Gastroesophageal sphincter (tissue), 3 donors: ENCODE data around the gene JARID2.
"Not testable (repeated sequence)": the region's sequence is repeated elsewhere in the genome, so short reads cannot be mapped to it uniquely, and the experiment has no call there.

ENCODE experiments used
- EP300 ChIP-seq: sonication (generic); formaldehyde crosslinking; IDR thresholded peaks from one replicate; pipeline ENCODE4 v1.6.1; 2017; ENCODE audit warnings: antibody characterized with exemption, mild to moderate bottlenecking
- POLR2A ChIP-seq, 2 donors: fragments of 450-650 bp; IDR thresholded peaks; one replicate each; pipeline ENCODE4 v1.6.1; 2017; ENCODE audit warnings: antibody characterized with exemption in 2 of 2, mild to moderate bottlenecking in 2 of 2, moderate library complexity in 1 of 2
- TF ChIP-seq, protein P1 (sequence below), 4 experiments: fragments of 200-600 bp in 2 of 4; fragments of 450-650 bp in 2 of 4; sonication (generic) in 1 of 4; IDR thresholded peaks; one replicate each; pipeline ENCODE4 v1.5.1; 2017 to 2019; ENCODE audit warnings: antibody characterized with exemption in 4 of 4, mild to moderate bottlenecking in 2 of 4, moderate library complexity in 2 of 4

- TF ChIP-seq, protein P1, sequence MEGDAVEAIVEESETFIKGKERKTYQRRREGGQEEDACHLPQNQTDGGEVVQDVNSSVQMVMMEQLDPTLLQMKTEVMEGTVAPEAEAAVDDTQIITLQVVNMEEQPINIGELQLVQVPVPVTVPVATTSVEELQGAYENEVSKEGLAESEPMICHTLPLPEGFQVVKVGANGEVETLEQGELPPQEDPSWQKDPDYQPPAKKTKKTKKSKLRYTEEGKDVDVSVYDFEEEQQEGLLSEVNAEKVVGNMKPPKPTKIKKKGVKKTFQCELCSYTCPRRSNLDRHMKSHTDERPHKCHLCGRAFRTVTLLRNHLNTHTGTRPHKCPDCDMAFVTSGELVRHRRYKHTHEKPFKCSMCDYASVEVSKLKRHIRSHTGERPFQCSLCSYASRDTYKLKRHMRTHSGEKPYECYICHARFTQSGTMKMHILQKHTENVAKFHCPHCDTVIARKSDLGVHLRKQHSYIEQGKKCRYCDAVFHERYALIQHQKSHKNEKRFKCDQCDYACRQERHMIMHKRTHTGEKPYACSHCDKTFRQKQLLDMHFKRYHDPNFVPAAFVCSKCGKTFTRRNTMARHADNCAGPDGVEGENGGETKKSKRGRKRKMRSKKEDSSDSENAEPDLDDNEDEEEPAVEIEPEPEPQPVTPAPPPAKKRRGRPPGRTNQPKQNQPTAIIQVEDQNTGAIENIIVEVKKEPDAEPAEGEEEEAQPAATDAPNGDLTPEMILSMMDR (IDR thresholded peaks at IDR 0.05) = not testable (repeated sequence)
- not testable (repeated sequence) for TF ChIP-seq EP300; POLR2A (IDR thresholded peaks at IDR 0.05)
Observed at GRCh38 chr6:15297167-15297566, 51.3 kb downstream of the JARID2 start.
